ENCODE results near the gene ASIP. TPM values are rescaled to one million over a fixed set of nuclear protein-coding genes. Genes with fewer than 3 reads are reported as not detected.
A peak's percentile ranks its signal among the peaks of the same experiment; 100 is the strongest.

Gene ASIP
- total RNA-seq, 1 experiment from 2014 or later = not detected

- Mint-ChIP-seq H3K4me1 (ENCODE audit: low read depth, unreplicated experiment) (no peaks in the 10 kb centered on the region), H3K36me3 (ENCODE audit: insufficient read depth, unreplicated experiment) (peaks cover 20% of the 10 kb centered on the region), H3K27ac (ENCODE audit: unreplicated experiment) (peak overlapping the region; percentile 89), H3K27me3 (ENCODE audit: unreplicated experiment) (no peaks in the 10 kb centered on the region), H3K9me3 (ENCODE audit: low read depth, unreplicated experiment) (no peaks in the 10 kb centered on the region), H3K4me3 (ENCODE audit: low read depth, unreplicated experiment) (peak overlapping the region; percentile 91)
- TF ChIP-seq, protein P1, sequence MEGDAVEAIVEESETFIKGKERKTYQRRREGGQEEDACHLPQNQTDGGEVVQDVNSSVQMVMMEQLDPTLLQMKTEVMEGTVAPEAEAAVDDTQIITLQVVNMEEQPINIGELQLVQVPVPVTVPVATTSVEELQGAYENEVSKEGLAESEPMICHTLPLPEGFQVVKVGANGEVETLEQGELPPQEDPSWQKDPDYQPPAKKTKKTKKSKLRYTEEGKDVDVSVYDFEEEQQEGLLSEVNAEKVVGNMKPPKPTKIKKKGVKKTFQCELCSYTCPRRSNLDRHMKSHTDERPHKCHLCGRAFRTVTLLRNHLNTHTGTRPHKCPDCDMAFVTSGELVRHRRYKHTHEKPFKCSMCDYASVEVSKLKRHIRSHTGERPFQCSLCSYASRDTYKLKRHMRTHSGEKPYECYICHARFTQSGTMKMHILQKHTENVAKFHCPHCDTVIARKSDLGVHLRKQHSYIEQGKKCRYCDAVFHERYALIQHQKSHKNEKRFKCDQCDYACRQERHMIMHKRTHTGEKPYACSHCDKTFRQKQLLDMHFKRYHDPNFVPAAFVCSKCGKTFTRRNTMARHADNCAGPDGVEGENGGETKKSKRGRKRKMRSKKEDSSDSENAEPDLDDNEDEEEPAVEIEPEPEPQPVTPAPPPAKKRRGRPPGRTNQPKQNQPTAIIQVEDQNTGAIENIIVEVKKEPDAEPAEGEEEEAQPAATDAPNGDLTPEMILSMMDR (IDR thresholded peaks at IDR 0.05; ENCODE audit: unreplicated experiment) = peak; percentile 20
- BruUV-seq (replicated peaks) = TSS peak; percentile 64
- intact Hi-C loops (cut with micrococcal nuclease; ENCODE audit: unreplicated experiment) = no loop called here
- CTCF ChIA-PET = interaction anchor here (1.0 to 2.6 kb wide), 3 partner anchors 10 to 221 kb away, joined by 4 to 10 read pairs (median 5); partner anchors contain the start of gene ITCH
- peak; percentile 23 for DNase-seq
Measured at GRCh38 chr20:34302312-34302722, 61.1 kb downstream of the ASIP start.

DNA sequence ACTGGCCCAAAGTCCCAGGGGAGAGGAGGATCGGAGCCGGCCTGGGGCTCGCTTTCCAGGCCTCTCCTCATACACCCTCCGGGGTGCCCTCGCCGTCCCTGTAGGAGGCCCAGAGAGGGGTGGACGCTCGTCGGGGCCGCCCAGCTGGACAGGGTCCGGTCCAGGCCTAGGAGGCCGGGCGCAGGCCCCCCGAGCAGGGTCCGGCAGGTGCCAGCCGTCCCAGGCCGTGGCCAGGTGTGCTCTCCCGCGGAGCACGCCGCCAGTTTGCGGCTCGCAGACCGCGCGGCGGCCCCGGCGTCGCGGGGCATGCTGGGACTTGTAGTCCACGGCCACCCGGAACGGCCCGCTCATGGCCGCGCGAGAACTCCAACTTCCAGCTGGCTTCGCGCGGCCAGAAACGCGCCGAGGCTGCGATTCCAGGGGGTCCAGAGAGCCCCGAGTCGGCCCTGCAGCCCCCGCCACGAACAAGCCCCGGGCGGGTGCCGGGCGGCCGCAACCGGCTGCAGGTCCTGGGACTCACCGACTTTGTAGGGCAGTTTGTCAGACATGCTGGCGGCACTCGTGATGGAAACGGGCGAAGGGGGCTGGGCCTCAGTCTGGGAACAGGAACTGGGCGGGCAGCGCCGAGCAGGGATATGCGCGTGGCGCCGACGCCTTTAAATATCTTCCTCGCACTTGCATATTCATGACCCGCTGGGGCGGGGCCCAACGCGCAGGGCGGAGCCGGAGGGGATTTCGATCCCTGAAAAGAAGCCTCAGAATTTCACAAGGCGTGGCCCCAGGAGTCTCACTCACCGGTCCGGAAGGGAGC is 61.7 kb downstream of the ASIP start, which contains the start of gene AHCY:
AHCY (minus strand) TSS at position 633 of the 811 bp plus-strand sequence; CDS start at position 548, 85 bp downstream.
- DNase-seq = peak; percentile 100
- Mint-ChIP-seq H3K9me3 (ENCODE audit: low read depth, unreplicated experiment) (no peaks in the 10 kb centered on the region), H3K27me3 (ENCODE audit: unreplicated experiment) (no peaks in the 10 kb centered on the region), H3K4me1 (ENCODE audit: low read depth, unreplicated experiment) (no peaks in the 10 kb centered on the region), H3K36me3 (ENCODE audit: insufficient read depth, unreplicated experiment) (peaks cover 20% of the 10 kb centered on the region), H3K27ac (ENCODE audit: unreplicated experiment) (peak within 1 kb of the TSS; percentile 89), H3K4me3 (ENCODE audit: low read depth, unreplicated experiment) (peak within 1 kb of the TSS; percentile 91)
- intact Hi-C loops (cut with micrococcal nuclease; ENCODE audit: unreplicated experiment) = no loop called here
- no TSS peak for BruUV-seq (replicated peaks)
- TF ChIP-seq, protein P1 (IDR thresholded peaks at IDR 0.05; ENCODE audit: unreplicated experiment) = peak; percentile 7
- CTCF ChIA-PET = interaction anchor here (0.6 to 2.6 kb wide), 4 partner anchors 10 to 220 kb away, joined by 3 to 10 read pairs (median 4); partner anchors contain the start of gene ITCH

DNA sequence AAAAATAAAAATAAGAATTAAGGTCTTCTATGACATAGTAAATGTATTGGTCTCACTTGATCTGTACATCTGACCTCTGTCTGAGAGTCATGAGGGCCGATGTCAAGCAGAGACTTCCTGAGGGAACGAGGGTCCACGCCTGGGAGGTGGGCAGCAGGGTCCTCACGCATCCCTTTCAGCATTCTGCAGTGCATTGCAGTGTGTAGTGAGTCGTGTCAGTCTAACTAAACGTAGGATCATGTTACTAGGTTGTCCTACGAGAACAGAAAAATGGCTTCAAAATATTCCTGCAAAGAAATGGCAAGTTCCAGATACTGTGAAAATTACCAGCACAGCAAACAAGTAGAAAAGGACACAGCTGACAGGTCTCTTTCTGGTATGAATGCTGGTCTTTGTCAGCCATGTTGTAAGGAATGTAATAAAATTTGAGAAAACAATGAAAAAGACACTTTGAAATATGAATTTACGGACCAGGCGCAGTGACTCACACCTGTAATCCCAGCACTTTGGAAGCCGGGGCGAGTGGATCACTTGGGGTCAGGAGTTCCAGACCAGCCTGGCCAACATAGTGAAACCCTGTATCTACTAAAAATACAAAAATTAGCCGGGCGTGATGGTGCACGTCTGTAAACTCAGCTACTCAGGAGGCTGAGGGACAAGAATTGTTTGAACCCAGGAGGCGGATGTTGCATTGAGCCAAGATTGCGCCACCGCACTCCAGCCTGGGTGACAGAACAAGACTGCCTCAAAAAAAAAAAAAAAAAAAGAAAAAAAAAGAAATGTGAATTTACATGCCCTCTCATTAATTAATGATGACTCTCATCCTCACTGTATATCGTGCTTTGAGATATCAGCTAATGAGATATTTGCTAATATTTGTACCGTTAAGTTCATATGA is 64.4 kb downstream of the ASIP start:
- CTCF ChIA-PET = interaction anchor here (0.7 to 0.9 kb wide), 3 partner anchors 17 to 184 kb away, joined by 3 to 5 read pairs (median 3); no protein-coding TSS in a partner anchor
- no peak for DNase-seq
- H3K4me3 Mint-ChIP-seq (ENCODE audit: low read depth, unreplicated experiment) = no peak overlapping the region
- H3K27ac Mint-ChIP-seq (ENCODE audit: unreplicated experiment) = no peak overlapping the region
- H3K4me1 Mint-ChIP-seq (ENCODE audit: low read depth, unreplicated experiment) = peaks cover 4% of the 10 kb centered on the region
- intact Hi-C loops (cut with micrococcal nuclease; ENCODE audit: unreplicated experiment) = no loop called here
- H3K27me3 Mint-ChIP-seq (ENCODE audit: unreplicated experiment) = no peaks in the 10 kb centered on the region
- TF ChIP-seq, protein P1 (IDR thresholded peaks at IDR 0.05; ENCODE audit: unreplicated experiment) = no peak
- H3K36me3 Mint-ChIP-seq (ENCODE audit: insufficient read depth, unreplicated experiment) = peaks cover 20% of the 10 kb centered on the region
- no peaks in the 10 kb centered on the region for H3K9me3 Mint-ChIP-seq (ENCODE audit: low read depth, unreplicated experiment)
- no TSS peak for BruUV-seq (replicated peaks)

- Mint-ChIP-seq H3K27me3 (ENCODE audit: unreplicated experiment) (no peaks in the 10 kb centered on the region), H3K9me3 (ENCODE audit: low read depth, unreplicated experiment) (no peaks in the 10 kb centered on the region), H3K27ac (ENCODE audit: unreplicated experiment) (no peak overlapping the region), H3K4me1 (ENCODE audit: low read depth, unreplicated experiment) (peaks cover 43% of the 10 kb centered on the region), H3K36me3 (ENCODE audit: insufficient read depth, unreplicated experiment) (peaks cover 12% of the 10 kb centered on the region), H3K4me3 (ENCODE audit: low read depth, unreplicated experiment) (no peak overlapping the region)
- BruUV-seq (replicated peaks) = no TSS peak
- CTCF ChIA-PET = interaction anchor here (0.7 kb wide), 1 partner anchor 411 kb away, joined by 3 read pairs; no protein-coding TSS in a partner anchor
- TF ChIP-seq, protein P1 (IDR thresholded peaks at IDR 0.05; ENCODE audit: unreplicated experiment) = no peak
- intact Hi-C loops (cut with micrococcal nuclease; ENCODE audit: unreplicated experiment) = loop anchor here (5.0 kb wide), 3 partner anchors 83 to 138 kb away; no protein-coding TSS in a partner anchor
- no peak for DNase-seq
Measured at GRCh38 chr20:34309691-34310090, 68.5 kb downstream of the ASIP start.

Measured in Calu3 (cell line).